H9 (cell line): ENCODE measurements around the gene CEACAM5. TPM values are rescaled to one million over a fixed set of nuclear protein-coding genes. Genes with fewer than 3 reads are reported as not detected.

Experiments used
- DNase-seq: peaks from one replicate; pipeline ENCODE4 v3.0.0-alpha.2; 2017
- H2AFZ ChIP-seq: one replicate; pipeline ENCODE4 v1.6.1; 2013; ENCODE audit warnings: mild to moderate bottlenecking, low read length, control low read depth, moderate library complexity
- H2AK5ac ChIP-seq: 2 replicates; pipeline ENCODE4 v1.6.1; 2013; ENCODE audit warnings: low read length, control low read depth, mixed read lengths; ENCODE audit not compliant: insufficient read length
- H2BK120ac ChIP-seq: one replicate; pipeline ENCODE4 v1.6.1; 2013; ENCODE audit warnings: low read depth, mild to moderate bottlenecking, low read length, control low read depth, inconsistent platforms; ENCODE audit not compliant: poor library complexity, severe bottlenecking
- H2BK12ac ChIP-seq: 2 replicates; pipeline ENCODE4 v1.6.1; 2013; ENCODE audit warnings: low read length, control low read depth, mixed read lengths, low read depth; ENCODE audit not compliant: insufficient read length
- H2BK15ac ChIP-seq: 2 replicates; pipeline ENCODE4 v1.6.1; 2013; ENCODE audit warnings: low read depth, low read length, control low read depth
- H2BK20ac ChIP-seq: one replicate; pipeline ENCODE4 v1.6.1; 2013; ENCODE audit warnings: low read depth, mild to moderate bottlenecking, low read length, control low read depth, inconsistent platforms; ENCODE audit not compliant: poor library complexity, severe bottlenecking
- H2BK5ac ChIP-seq: 2 replicates; pipeline ENCODE4 v1.6.1; 2013; ENCODE audit warnings: low read length, control low read depth, mixed read lengths; ENCODE audit not compliant: insufficient read length
- H3K14ac ChIP-seq: 2 replicates; pipeline ENCODE4 v1.6.1; 2013; ENCODE audit warnings: low read length, control low read depth; ENCODE audit not compliant: insufficient read depth
- H3K18ac ChIP-seq: 2 replicates; pipeline ENCODE4 v1.6.1; 2013; ENCODE audit warnings: low read depth, mild to moderate bottlenecking, mixed read lengths, low read length, control low read depth; ENCODE audit not compliant: insufficient read length
- H3K23ac ChIP-seq: 2 replicates; pipeline ENCODE4 v1.6.1; 2013; ENCODE audit warnings: low read length, control low read depth, mixed read lengths, low read depth; ENCODE audit not compliant: insufficient read length
- H3K23me2 ChIP-seq: 2 replicates; pipeline ENCODE4 v1.6.1; 2013; ENCODE audit warnings: low read depth, mild to moderate bottlenecking, mixed read lengths, low read length, control low read depth; ENCODE audit not compliant: insufficient read length, poor library complexity, severe bottlenecking
- H3K27ac ChIP-seq: 2 replicates; pipeline ENCODE4 v1.5.1; 2013; ENCODE audit warnings: low read length, control low read depth, mixed read lengths, low read depth; ENCODE audit not compliant: insufficient read length
- H3K27me3 ChIP-seq: 2 replicates; pipeline ENCODE4 v1.6.1; 2013; ENCODE audit warnings: low read length, control low read depth, inconsistent platforms; ENCODE audit not compliant: insufficient read depth
- H3K4ac ChIP-seq: 2 replicates; pipeline ENCODE4 v1.6.1; 2013; ENCODE audit warnings: low read depth, mild to moderate bottlenecking, control low read depth, inconsistent platforms, low read length, moderate library complexity
- H3K4me1 ChIP-seq: 2 replicates; pipeline ENCODE4 v1.6.1; 2013; ENCODE audit warnings: low read length, control low read depth, inconsistent platforms; ENCODE audit not compliant: insufficient read depth
- H3K4me2 ChIP-seq: 2 replicates; pipeline ENCODE4 v1.6.1; 2013; ENCODE audit warnings: low read length, control low read depth, mixed read lengths; ENCODE audit not compliant: insufficient read length, insufficient read depth
- H3K56ac ChIP-seq: 2 replicates; pipeline ENCODE4 v1.6.1; 2013; ENCODE audit warnings: low read depth, mild to moderate bottlenecking, mixed read lengths, low read length, control low read depth; ENCODE audit not compliant: insufficient read length
- H3K79me1 ChIP-seq: 2 replicates; pipeline ENCODE4 v1.6.1; 2013; ENCODE audit warnings: low read depth, mild to moderate bottlenecking, moderate library complexity, low read length, control low read depth, inconsistent platforms; ENCODE audit not compliant: insufficient read depth, poor library complexity, severe bottlenecking
- H3K79me2 ChIP-seq: 2 replicates; pipeline ENCODE4 v1.6.1; 2013; ENCODE audit warnings: low read length, control low read depth, inconsistent platforms; ENCODE audit not compliant: insufficient read depth
- H3K9ac ChIP-seq: 2 replicates; pipeline ENCODE4 v1.6.1; 2013; ENCODE audit warnings: low read length, control low read depth, mixed read lengths; ENCODE audit not compliant: insufficient read length; ENCODE audit errors: extremely low read depth
- H3K9me3 ChIP-seq: one replicate; pipeline ENCODE4 v1.6.1; 2013; ENCODE audit warnings: low read depth, low read length, inconsistent platforms; ENCODE audit not compliant: control insufficient read depth
- H3T11ph ChIP-seq: one replicate; pipeline ENCODE4 v1.6.1; 2013; ENCODE audit warnings: mild to moderate bottlenecking, low read length, control low read depth, inconsistent platforms
- H4K20me1 ChIP-seq: one replicate; pipeline ENCODE4 v1.6.1; 2013; ENCODE audit not compliant: control insufficient read depth, insufficient read length, insufficient read depth
- H4K5ac ChIP-seq: 2 replicates; pipeline ENCODE4 v1.6.1; 2013; ENCODE audit warnings: low read depth, mild to moderate bottlenecking, mixed read lengths, low read length, control low read depth; ENCODE audit not compliant: insufficient read length
- H4K8ac ChIP-seq: replicated peaks from 2 replicates; pipeline ENCODE4 v1.6.1; 2013; ENCODE audit warnings: low read length, control low read depth, mixed read lengths, low read depth; ENCODE audit not compliant: insufficient read length
- H4K91ac ChIP-seq: 2 replicates; pipeline ENCODE4 v1.6.1; 2013; ENCODE audit warnings: low read depth, mild to moderate bottlenecking, moderate library complexity, mixed read lengths, low read length, control low read depth; ENCODE audit not compliant: insufficient read length
- H3K27ac Mint-ChIP-seq, 3 experiments: 2 replicates in 2 of 3; 3 replicates in 1 of 3; pipeline ENCODE4 v1.8.0; 2020 to 2021; ENCODE audit warnings: mixed read lengths in 3 of 3, mild to moderate bottlenecking in 1 of 3, moderate library complexity in 1 of 3
- H3K27me3 Mint-ChIP-seq: 2 replicates; pipeline ENCODE4 v1.8.0; 2021; ENCODE audit warnings: low read depth, mild to moderate bottlenecking, moderate library complexity, mixed read lengths
- H3K36me3 Mint-ChIP-seq, 3 experiments: 2 replicates in 2 of 3; 3 replicates in 1 of 3; pipeline ENCODE4 v1.8.0; 2020 to 2021; ENCODE audit warnings: low read depth in 3 of 3, mixed read lengths in 3 of 3; ENCODE audit not compliant: insufficient read depth in 1 of 3
- H3K4me1 Mint-ChIP-seq, 2 experiments: 2 replicates each; pipeline ENCODE4 v1.8.0; 2020; ENCODE audit warnings: mixed read lengths in 2 of 2
- H3K4me3 Mint-ChIP-seq, 2 experiments: 2 replicates in 1 of 2; 3 replicates in 1 of 2; pipeline ENCODE4 v1.8.0; 2020 to 2021; ENCODE audit warnings: mild to moderate bottlenecking in 2 of 2, mixed read lengths in 2 of 2, moderate library complexity in 1 of 2
- H3K9me3 Mint-ChIP-seq, 2 experiments: 2 replicates in 1 of 2; 3 replicates in 1 of 2; pipeline ENCODE4 v1.8.0; 2020; ENCODE audit warnings: mild to moderate bottlenecking in 2 of 2, mixed read lengths in 2 of 2, moderate library complexity in 1 of 2
- CTCF ChIP-seq: fragments of 200-600 bp; sonication (generic); conservative IDR thresholded peaks from 3 replicates; pipeline ENCODE4 v1.8.0; 2021; ENCODE audit warnings: antibody characterized with exemption, mild to moderate bottlenecking
- WGBS: extraction: QIAGEN DNeasy Blood & Tissue Kit; methylation state at CpG from one replicate; pipeline ENCODE4 v1.1.7; 2013; ENCODE audit warnings: missing lambda C conversion rate, low lambda C conversion rate, mixed read lengths; ENCODE audit not compliant: insufficient read length; ENCODE audit errors: extremely low coverage; 5-methylcytosine and 5-hydroxymethylcytosine counted together
- total RNA-seq: library from RNA; stranded (reverse); gene quantifications from 2 replicates; pipeline ENCODE4 v1.2.1, GENCODE V29; 2021

The CEACAM5 gene
- total RNA-seq, 1 experiment from 2014 or later, result not detected

DNA sequence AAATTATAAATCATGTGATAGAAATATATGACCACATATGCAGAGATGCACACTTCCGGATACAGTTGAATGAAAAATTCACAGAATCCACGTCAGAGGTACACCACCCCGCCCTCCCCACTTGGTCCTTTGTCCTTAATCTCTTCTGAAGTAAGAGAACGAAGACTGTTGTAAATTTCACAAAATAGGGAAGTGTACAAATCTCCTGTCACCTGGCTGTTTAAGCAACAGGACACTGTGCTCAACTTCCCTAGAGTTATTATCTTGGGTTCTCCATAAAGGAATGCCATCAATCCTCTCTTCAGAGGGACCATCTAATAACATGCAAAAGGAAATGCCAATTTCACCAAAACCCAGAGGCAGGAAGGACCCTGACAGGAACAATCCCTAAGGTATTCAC lies 36.4 kb downstream of the CEACAM5 start:
- H4K8ac ChIP-seq, result no peak overlapping the region
- H3K27ac ChIP-seq, result no peak overlapping the region
- no peak overlapping the region for H2AFZ ChIP-seq
- H3K18ac ChIP-seq, result no peak overlapping the region
- no peak overlapping the region for H3K56ac ChIP-seq
- H3K79me1 ChIP-seq, result no peaks in the 10 kb centered on the region
- H3K27me3 ChIP-seq, result no peaks in the 10 kb centered on the region; the same call in 1 of the 2 replicates
- H4K20me1 ChIP-seq, result no peaks in the 10 kb centered on the region
- H3K9me3 Mint-ChIP-seq, result peaks cover 58 to 91% of the 10 kb centered on the region in 2 experiments
- no peak for TF ChIP-seq CTCF
- H3K14ac ChIP-seq, result no peak overlapping the region
- no peak overlapping the region for H3K4ac ChIP-seq
- H2BK12ac ChIP-seq, result no peak overlapping the region
- no CpG with 5 or more reads among the region's 4 CpGs for WGBS
- no peaks in the 10 kb centered on the region for H3K4me1 Mint-ChIP-seq
- no peak overlapping the region for H3T11ph ChIP-seq
- H3K4me3 Mint-ChIP-seq, result no peak overlapping the region
- H2BK5ac ChIP-seq, result no peak overlapping the region
- DNase-seq, result no peak
- H3K4me1 ChIP-seq, result no peaks in the 10 kb centered on the region
- H2BK120ac ChIP-seq, result no peak overlapping the region
- H3K79me2 ChIP-seq, result no peaks in the 10 kb centered on the region
- no peaks in the 10 kb centered on the region for H3K23me2 ChIP-seq
- H3K9me3 ChIP-seq, result peaks cover 8% of the 10 kb centered on the region
- H3K27me3 Mint-ChIP-seq, result peaks cover 4% of the 10 kb centered on the region
- H4K91ac ChIP-seq, result no peak overlapping the region
- no peak overlapping the region for H3K27ac Mint-ChIP-seq
- H3K36me3 Mint-ChIP-seq, result peaks cover 0 to 9% (median 0%) of the 10 kb centered on the region in 3 experiments; a peak in 2 of 7 replicates
- no peak overlapping the region for H4K5ac ChIP-seq
- H2BK15ac ChIP-seq, result no peak overlapping the region
- no peak overlapping the region for H3K9ac ChIP-seq
- H2AK5ac ChIP-seq, result no peak overlapping the region
- no peak overlapping the region for H3K23ac ChIP-seq
- H3K4me2 ChIP-seq, result no peak overlapping the region
- no peak overlapping the region for H2BK20ac ChIP-seq
